Coronary artery (tissue), 2 donors: ENCODE results near the gene RALGAPA1.
"Not testable (repeated sequence)": the region's sequence is repeated elsewhere in the genome, so short reads cannot be mapped to it uniquely, and the experiment has no call there.

Experiments
- DNase-seq: peaks from one replicate; pipeline ENCODE4 v3.0.0-alpha.2; 2017; ENCODE audit warnings: low spot score
- H3K27ac ChIP-seq, 2 donors: fragments of 200-600 bp; sonication (generic); one replicate each; pipeline ENCODE4 v1.5.1; 2016 to 2019
- H3K4me3 ChIP-seq: fragments of 200-600 bp; sonication (generic); 2 replicates; pipeline ENCODE4 v1.5.1; 2016; ENCODE audit warnings: mild to moderate bottlenecking, moderate library complexity
- TF ChIP-seq, protein P1 (sequence below): fragments of 200-600 bp; sonication (generic); IDR thresholded peaks from one replicate; pipeline ENCODE4 v1.5.1; 2019; ENCODE audit warnings: antibody characterized with exemption

Gene RALGAPA1

DNA sequence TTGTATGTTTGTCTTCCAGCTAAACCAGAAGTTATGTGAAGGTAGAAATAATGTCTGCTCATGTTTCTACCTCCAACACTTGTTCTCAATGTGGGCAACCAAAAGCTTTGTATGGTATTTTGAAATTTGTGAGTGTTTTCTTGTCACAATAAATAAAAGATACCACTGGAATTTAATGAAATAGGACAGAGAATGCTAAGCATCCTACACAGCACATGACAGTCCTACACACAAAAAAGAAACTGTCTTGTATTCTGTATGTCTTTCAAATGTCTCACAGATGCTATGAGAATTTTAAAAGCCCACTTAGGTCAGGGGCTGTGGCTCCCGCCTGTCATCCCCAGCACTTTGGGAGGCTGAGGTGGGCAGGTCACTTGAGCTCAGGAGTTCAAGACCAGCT, 68.9 kb downstream of the RALGAPA1 start:
- TF ChIP-seq, protein P1, sequence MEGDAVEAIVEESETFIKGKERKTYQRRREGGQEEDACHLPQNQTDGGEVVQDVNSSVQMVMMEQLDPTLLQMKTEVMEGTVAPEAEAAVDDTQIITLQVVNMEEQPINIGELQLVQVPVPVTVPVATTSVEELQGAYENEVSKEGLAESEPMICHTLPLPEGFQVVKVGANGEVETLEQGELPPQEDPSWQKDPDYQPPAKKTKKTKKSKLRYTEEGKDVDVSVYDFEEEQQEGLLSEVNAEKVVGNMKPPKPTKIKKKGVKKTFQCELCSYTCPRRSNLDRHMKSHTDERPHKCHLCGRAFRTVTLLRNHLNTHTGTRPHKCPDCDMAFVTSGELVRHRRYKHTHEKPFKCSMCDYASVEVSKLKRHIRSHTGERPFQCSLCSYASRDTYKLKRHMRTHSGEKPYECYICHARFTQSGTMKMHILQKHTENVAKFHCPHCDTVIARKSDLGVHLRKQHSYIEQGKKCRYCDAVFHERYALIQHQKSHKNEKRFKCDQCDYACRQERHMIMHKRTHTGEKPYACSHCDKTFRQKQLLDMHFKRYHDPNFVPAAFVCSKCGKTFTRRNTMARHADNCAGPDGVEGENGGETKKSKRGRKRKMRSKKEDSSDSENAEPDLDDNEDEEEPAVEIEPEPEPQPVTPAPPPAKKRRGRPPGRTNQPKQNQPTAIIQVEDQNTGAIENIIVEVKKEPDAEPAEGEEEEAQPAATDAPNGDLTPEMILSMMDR, result no peak
- no peak overlapping the region for H3K27ac ChIP-seq
- no peak overlapping the region for H3K4me3 ChIP-seq
- no peak for DNase-seq

DNA sequence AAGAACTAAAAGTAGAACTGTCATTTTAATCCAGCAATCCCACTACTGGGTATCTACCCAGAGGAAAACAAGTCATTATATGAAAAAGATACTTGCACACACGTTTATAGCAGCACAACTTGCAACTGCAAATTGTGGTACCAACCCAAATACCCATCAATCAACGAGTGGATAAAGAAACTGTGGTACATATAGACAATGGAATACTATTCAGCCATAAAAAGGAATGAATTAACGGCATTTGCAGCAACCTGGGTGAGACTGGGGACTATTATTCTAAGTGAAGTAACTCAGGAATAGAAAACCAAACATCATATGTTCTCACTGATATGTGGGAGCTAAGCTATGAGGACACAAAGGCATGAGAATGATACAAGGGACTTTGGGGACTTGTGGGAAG, 73.9 kb downstream of the RALGAPA1 start:
- not testable (repeated sequence) for DNase-seq, H3K4me3 ChIP-seq, H3K27ac ChIP-seq

DNA sequence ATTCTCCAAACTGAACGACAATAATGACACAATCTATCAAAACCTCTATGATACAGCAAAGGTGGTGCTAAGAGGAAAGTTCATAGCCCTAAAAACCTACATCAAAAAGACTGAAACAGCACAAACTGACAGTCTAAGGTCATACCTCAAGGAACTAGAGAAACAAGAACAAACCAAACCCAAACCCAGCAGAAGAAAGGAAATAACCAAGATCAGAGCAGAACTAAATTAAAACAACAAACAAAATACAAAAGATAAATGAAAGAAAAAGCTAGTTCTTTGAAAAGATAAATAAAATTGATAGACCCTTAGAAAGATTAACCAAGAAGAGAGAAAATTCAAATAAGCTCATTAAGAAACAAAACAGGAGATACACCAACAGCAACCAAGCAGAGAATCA, 75.6 kb downstream of the RALGAPA1 start:
- H3K4me3 ChIP-seq, H3K27ac ChIP-seq, DNase-seq: not testable (repeated sequence)

DNA sequence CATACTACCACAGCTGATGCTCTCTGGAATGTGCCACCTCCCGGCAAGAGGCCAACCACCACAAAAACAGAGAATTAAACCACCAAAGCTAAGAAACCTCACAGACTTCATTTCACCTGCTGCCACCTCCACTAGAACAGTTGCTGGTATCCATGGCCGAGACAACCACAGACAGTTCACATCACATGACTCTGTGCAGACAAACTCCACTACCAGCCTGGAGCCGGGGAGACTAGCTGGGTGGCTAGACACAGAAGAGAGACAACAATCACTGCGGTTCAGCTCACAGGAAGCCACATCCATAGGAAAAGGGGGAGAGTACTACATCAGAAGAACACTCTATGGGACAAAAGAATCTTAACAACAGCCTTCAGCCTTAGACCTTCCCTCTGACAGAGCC, 78.2 kb downstream of the RALGAPA1 start:
- TF ChIP-seq, protein P1, result no peak
- H3K4me3 ChIP-seq, result no peak overlapping the region
- no peak overlapping the region for H3K27ac ChIP-seq
- DNase-seq, result no peak

DNA sequence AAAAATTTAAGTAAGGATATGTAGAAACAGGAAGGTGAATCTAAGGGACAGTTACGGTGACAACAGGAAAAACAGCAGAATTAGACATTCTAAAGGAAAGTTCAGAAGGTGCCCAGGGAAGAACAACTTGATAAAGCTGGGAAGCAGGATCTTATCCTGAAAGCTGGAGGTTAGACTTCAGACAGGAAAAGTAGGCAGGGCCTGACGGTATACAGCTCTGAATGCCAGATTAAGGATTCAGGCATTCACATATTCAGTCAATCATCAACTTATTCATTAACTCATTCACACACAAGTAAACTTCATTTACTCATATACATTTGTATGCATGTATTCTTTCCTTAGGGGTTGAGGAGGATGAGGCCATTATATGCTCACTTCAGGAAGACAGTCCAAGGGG, 81.3 kb downstream of the RALGAPA1 start:
- TF ChIP-seq, protein P1, result no peak
- no peak overlapping the region for H3K27ac ChIP-seq
- H3K4me3 ChIP-seq, result no peak overlapping the region
- DNase-seq, result no peak

DNA sequence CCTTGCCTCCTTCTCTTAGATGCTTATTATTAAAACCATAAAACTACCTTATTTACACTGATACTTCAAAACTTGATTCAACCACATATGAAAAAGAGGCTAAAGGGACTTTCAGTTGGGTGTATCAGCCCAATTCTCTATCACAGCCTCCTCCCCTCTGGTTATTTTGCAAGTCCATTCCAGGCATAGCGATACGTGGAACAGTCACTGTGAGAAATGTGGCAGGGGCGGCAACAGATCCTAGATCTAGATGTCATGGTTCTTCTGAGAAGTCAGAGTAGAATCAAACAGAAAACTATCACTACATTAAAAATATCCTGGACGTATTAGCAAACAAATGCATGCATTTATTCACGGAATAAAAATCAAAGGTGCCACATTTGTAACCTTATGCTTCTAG, 83.2 kb downstream of the RALGAPA1 start:
- H3K27ac ChIP-seq, result no peak overlapping the region
- no peak for DNase-seq
- TF ChIP-seq, protein P1, result no peak
- H3K4me3 ChIP-seq, result no peak overlapping the region

DNA sequence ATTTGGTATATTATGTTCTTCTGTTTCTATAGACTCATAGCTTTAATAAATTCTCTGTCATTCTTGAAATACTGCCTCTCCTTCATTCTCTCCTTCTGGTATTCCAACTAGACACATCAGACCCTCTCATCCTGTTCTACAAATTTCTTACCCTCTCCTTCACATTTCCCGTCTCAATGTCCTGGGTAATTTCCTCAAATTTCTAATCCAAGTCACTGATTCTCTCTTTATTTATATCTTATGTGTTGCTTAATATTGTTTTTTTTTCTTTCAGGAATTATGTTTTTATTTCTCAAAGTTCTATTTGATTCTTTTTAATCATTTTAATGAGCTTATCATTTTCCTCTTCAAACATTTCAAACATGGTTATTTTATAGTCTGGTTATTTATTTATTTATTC, 94.0 kb downstream of the RALGAPA1 start:
- H3K27ac ChIP-seq, result no peak overlapping the region
- no peak overlapping the region for H3K4me3 ChIP-seq
- no peak for DNase-seq
- TF ChIP-seq, protein P1, result no peak

DNA sequence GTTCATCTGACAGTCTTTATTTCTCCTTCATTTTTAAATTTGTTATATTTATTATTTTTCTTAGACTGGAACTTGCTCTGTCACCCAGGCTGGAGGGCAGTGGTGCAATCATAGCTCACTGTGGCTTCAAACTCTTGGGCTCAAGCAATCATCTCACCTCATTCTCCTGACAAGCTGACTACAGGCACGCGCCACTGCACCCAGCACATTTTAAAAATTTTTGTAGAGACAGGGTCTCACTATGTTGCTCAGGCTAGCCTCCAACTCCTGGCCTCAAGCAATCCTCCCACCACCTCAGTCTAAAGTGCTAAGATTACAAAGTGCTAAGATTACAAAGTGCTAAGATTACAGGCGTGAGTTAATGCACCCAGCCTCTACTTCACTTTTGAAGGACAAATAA, 96.6 kb downstream of the RALGAPA1 start:
- TF ChIP-seq, protein P1, result no peak
- Histone ChIP-seq H3K4me3 (no peak overlapping the region), H3K27ac (no peak overlapping the region)
- no peak for DNase-seq
